SU-DHL-6 (cell line): ENCODE data around the gene KRT77.

Experiments used
- H2AFZ ChIP-seq: fragments of 200-600 bp; sonication (generic); 2 replicates; pipeline ENCODE4 v1.6.1; 2014; ENCODE audit warnings: low read depth, mild to moderate bottlenecking, moderate library complexity, mixed read lengths, antibody characterized with exemption, low read length; ENCODE audit not compliant: severe bottlenecking
- H3F3A ChIP-seq: fragments of 200-600 bp; shearing (Covaris generic); 2 replicates; pipeline ENCODE4 v1.6.0; 2016; ENCODE audit warnings: antibody characterized with exemption, mild to moderate bottlenecking; ENCODE audit not compliant: insufficient read depth
- H3K27ac ChIP-seq: fragments of 200-600 bp; sonication (generic); 2 replicates; pipeline ENCODE4 v1.5.1; 2016; ENCODE audit warnings: low read depth, mild to moderate bottlenecking, low read length, moderate library complexity, mixed read lengths
- H3K27me3 ChIP-seq: fragments of 200-600 bp; sonication (generic), shearing (Covaris generic); 2 replicates; pipeline ENCODE4 v1.6.0; 2014; ENCODE audit warnings: mild to moderate bottlenecking, low read length
- H3K36me3 ChIP-seq: fragments of 200-600 bp; sonication (generic); 2 replicates; pipeline ENCODE4 v1.6.1; 2014; ENCODE audit warnings: mild to moderate bottlenecking, low read length, mixed read lengths
- H3K4me2 ChIP-seq: fragments of 300-600, 200-600 bp; shearing (Covaris generic), sonication (generic); 2 replicates; pipeline ENCODE4 v1.6.0; 2014; ENCODE audit warnings: low read length, low read depth, mild to moderate bottlenecking; ENCODE audit not compliant: poor library complexity, severe bottlenecking
- H3K4me3 ChIP-seq: fragments of 200-600 bp; sonication (generic); 2 replicates; pipeline ENCODE4 v1.5.1; 2014; ENCODE audit warnings: antibody characterized with exemption, low read length, mild to moderate bottlenecking, mixed read lengths; ENCODE audit not compliant: insufficient read depth, poor library complexity, severe bottlenecking
- H3K79me2 ChIP-seq: fragments of 200-600 bp; sonication (generic); 2 replicates; pipeline ENCODE4 v1.6.1; 2014; ENCODE audit warnings: mild to moderate bottlenecking, low read length, moderate library complexity; ENCODE audit not compliant: insufficient read depth
- H3K9ac ChIP-seq: fragments of 200-600 bp; sonication (generic); 2 replicates; pipeline ENCODE4 v1.7.0; 2014; ENCODE audit warnings: mild to moderate bottlenecking, low read length
- H3K9me2 ChIP-seq: fragments of 200-600 bp; sonication (generic); replicated peaks from 2 replicates; pipeline ENCODE4 v1.6.1; 2014; ENCODE audit warnings: low read length; ENCODE audit not compliant: insufficient read depth
- H3K9me3 ChIP-seq: fragments of 200-600 bp; sonication (generic); 2 replicates; pipeline ENCODE4 v1.6.1; 2014; ENCODE audit warnings: low read length, mixed read lengths; ENCODE audit not compliant: insufficient read depth
- H4K20me1 ChIP-seq: fragments of 200-600 bp; sonication (generic); 2 replicates; pipeline ENCODE4 v1.6.1; 2014; ENCODE audit warnings: low read depth, mild to moderate bottlenecking, antibody characterized with exemption, low read length, moderate library complexity, mixed read lengths
- EZH2phosphoT487 ChIP-seq: fragments of 200-600 bp; sonication (generic), shearing (Covaris generic); conservative IDR thresholded peaks from 2 replicates; pipeline ENCODE4 v1.6.1; 2018; ENCODE audit warnings: mild to moderate bottlenecking, antibody characterized with exemption, low read length, moderate library complexity, mixed read lengths
- TF ChIP-seq, protein P1 (sequence below): fragments of 200-600 bp; sonication (generic); IDR thresholded peaks from one replicate; pipeline ENCODE4 v1.5.1; 2017; ENCODE audit warnings: antibody characterized with exemption, mild to moderate bottlenecking, low read length, moderate library complexity; ENCODE audit not compliant: insufficient read depth, poor library complexity, severe bottlenecking

The KRT77 gene

DNA sequence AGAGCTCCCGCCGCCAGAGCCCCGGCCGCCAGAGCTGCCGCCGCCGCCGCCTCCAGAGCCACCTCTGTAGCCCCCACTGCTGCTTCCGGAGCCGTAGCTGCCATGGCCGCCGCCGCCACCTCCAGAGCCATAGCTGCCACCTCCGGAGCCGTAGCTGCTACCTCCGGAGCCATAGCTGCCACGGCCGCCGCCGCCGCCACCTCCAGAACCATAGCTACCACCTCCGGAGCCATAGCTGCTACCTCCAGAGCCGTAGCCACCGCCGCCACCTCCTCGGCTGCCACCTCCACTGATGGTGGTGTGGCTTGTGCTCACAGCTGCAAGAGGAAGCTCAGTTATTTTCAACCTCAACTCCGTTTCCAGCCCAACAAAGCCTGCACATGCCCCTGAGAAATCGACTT, 28.0 kb downstream of the KRT77 start:
- no peak overlapping the region for H3K9ac ChIP-seq
- H3K4me2 ChIP-seq = no peak overlapping the region
- no peak overlapping the region for H2AFZ ChIP-seq
- TF ChIP-seq, protein P1, sequence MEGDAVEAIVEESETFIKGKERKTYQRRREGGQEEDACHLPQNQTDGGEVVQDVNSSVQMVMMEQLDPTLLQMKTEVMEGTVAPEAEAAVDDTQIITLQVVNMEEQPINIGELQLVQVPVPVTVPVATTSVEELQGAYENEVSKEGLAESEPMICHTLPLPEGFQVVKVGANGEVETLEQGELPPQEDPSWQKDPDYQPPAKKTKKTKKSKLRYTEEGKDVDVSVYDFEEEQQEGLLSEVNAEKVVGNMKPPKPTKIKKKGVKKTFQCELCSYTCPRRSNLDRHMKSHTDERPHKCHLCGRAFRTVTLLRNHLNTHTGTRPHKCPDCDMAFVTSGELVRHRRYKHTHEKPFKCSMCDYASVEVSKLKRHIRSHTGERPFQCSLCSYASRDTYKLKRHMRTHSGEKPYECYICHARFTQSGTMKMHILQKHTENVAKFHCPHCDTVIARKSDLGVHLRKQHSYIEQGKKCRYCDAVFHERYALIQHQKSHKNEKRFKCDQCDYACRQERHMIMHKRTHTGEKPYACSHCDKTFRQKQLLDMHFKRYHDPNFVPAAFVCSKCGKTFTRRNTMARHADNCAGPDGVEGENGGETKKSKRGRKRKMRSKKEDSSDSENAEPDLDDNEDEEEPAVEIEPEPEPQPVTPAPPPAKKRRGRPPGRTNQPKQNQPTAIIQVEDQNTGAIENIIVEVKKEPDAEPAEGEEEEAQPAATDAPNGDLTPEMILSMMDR = no peak
- no peak for TF ChIP-seq EZH2phosphoT487
- no peak overlapping the region for H3K27ac ChIP-seq
- no peaks in the 10 kb centered on the region for H4K20me1 ChIP-seq
- no peaks in the 10 kb centered on the region for H3K9me2 ChIP-seq
- H3K27me3 ChIP-seq = no peaks in the 10 kb centered on the region
- H3K79me2 ChIP-seq = no peaks in the 10 kb centered on the region
- no peak overlapping the region for H3K4me3 ChIP-seq
- H3F3A ChIP-seq = no peaks in the 10 kb centered on the region
- H3K9me3 ChIP-seq = no peaks in the 10 kb centered on the region
- H3K36me3 ChIP-seq = no peaks in the 10 kb centered on the region

DNA sequence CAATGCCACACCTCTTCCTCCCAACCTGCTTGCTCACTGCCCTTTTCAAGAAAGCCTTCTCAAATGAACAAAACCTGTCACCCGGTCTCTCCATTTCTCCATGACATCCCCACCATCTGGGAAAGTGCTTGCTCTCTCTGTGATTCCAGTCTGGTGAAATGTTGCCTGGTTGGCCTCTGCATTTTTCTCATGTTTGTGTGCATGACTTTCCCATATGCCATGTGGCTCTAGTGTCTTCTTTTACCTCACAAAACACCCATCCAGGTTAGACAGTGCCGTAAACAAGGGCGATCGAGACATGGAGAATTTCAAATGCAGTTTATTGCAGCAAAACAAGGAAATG, 28.9 kb downstream of the KRT77 start:
- no peaks in the 10 kb centered on the region for H3K79me2 ChIP-seq
- no peaks in the 10 kb centered on the region for H4K20me1 ChIP-seq
- H3K9me2 ChIP-seq = no peaks in the 10 kb centered on the region
- H3K9me3 ChIP-seq = no peaks in the 10 kb centered on the region
- H3K4me3 ChIP-seq = no peak overlapping the region
- TF ChIP-seq EZH2phosphoT487 = no peak
- TF ChIP-seq, protein P1 = no peak
- no peak overlapping the region for H3K27ac ChIP-seq
- H3K4me2 ChIP-seq = no peak overlapping the region
- H3F3A ChIP-seq = no peaks in the 10 kb centered on the region
- H3K9ac ChIP-seq = no peak overlapping the region
- no peak overlapping the region for H2AFZ ChIP-seq
- H3K36me3 ChIP-seq = no peaks in the 10 kb centered on the region
- H3K27me3 ChIP-seq = no peaks in the 10 kb centered on the region

DNA sequence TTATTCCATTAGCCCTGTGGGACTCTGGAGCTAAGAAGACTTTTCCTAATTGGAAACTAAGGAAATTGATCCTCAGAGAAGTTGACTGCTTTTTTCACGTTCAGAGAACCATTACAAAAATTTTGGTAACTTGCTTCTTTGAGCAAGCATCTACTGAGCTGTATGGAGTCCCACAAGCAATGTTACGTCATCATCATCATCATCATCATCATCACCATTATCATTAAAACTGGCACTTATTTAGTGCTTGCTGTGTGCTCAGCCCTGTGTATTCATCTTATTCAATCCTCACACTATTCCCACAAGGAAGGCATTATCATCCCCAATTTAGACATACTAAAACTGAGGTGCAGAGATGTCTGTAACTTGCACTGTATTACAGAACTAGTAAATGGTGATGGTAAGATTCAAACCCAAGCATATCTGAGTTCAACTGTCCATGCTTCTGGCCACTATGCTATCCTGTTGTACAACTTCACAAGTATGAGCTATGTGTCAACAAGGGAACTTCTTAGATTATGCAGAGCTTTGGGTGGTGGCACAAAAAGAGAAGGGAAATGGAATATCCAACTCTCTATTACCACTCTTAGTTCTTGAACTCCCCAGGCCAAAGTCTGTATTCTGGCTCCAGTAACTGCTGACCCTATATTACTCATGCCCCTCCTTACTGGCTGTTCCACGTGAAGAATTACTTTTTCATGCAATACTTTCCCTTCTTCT, 29.5 kb downstream of the KRT77 start:
- Histone ChIP-seq H3K9ac (no peak overlapping the region), H3K36me3 (no peaks in the 10 kb centered on the region), H2AFZ (no peak overlapping the region), H3K27ac (no peak overlapping the region), H3K4me3 (no peak overlapping the region), H3K27me3 (no peaks in the 10 kb centered on the region), H3K9me3 (no peaks in the 10 kb centered on the region), H3K79me2 (no peaks in the 10 kb centered on the region), H3F3A (no peaks in the 10 kb centered on the region), H3K9me2 (no peaks in the 10 kb centered on the region), H3K4me2 (no peak overlapping the region), H4K20me1 (no peaks in the 10 kb centered on the region)
- no peak for TF ChIP-seq EZH2phosphoT487
- TF ChIP-seq, protein P1 = no peak
